Mucosa of descending colon (tissue), 3 donors: ENCODE results near the gene DENND1B. TPM values are rescaled to one million over a fixed set of nuclear protein-coding genes. Genes with fewer than 3 reads are reported as not detected.
"Not testable (repeated sequence)": the region's sequence is repeated elsewhere in the genome, so short reads cannot be mapped to it uniquely, and the experiment has no call there.

ENCODE experiments used
- ATAC-seq: fragments of 200-7000 bp; cut with Tn5 transposase; one replicate; pipeline ENCODE4 v1.9.1; 2020; ENCODE audit warnings: mild to moderate bottlenecking, moderate library complexity
- DNase-seq, 3 donors: peaks; one replicate each; pipeline ENCODE4 v3.0.0-alpha.2; 2020
- H3K36me3 ChIP-seq: fragments of 200-600 bp; one replicate; pipeline ENCODE4 v1.8.0; 2021; ENCODE audit warnings: low read depth, mild to moderate bottlenecking
- H3K4me1 ChIP-seq: fragments of 200-600 bp; one replicate; pipeline ENCODE4 v1.8.0; 2021; ENCODE audit warnings: low read depth, mild to moderate bottlenecking
- H3K4me3 ChIP-seq: fragments of 200-600 bp; one replicate; pipeline ENCODE4 v1.8.0; 2021; ENCODE audit warnings: mild to moderate bottlenecking
- H3K9me3 ChIP-seq: fragments of 200-600 bp; one replicate; pipeline ENCODE4 v1.8.0; 2021; ENCODE audit warnings: mild to moderate bottlenecking
- intact Hi-C, 2 donors: fragments of 100-400 bp; cut with DNase I in 1 of 2; cut with micrococcal nuclease in 1 of 2; formaldehyde crosslinking; loops; one replicate each; pipeline versions ENCODE4 v1.11.0 to v1.11.1; 2022; cut with DNase I, micrococcal nuclease
- total RNA-seq, 3 donors: library from RNA; stranded (reverse); fragmentation: NEBNext Ultra II Directional in 2 of 3; extraction: Animal tissue kit (Norgen Biotek cat#: 25700) in 2 of 3; gene quantifications; one replicate each; pipeline versions ENCODE4 v1.2.1 to v1.2.4, GENCODE V29; 2021 to 2023
- TF ChIP-seq, protein P1 (sequence below): fragments of 200-600 bp; IDR thresholded peaks from one replicate; pipeline ENCODE4 v1.8.0; 2022; ENCODE audit warnings: antibody characterized with exemption, mild to moderate bottlenecking
- donor health status: DM: no; HTN: no; CAD: no; lungs with moderate emphysema.
- donor health status: DM: no; HTN: no; CAD: no.
- donor health status: DM: no; HTN: yes; CAD: no.

The DENND1B gene
- total RNA-seq, 3 donors from 2014 or later: 29.3 to 54.9 (median 32.2) TPM

DNA sequence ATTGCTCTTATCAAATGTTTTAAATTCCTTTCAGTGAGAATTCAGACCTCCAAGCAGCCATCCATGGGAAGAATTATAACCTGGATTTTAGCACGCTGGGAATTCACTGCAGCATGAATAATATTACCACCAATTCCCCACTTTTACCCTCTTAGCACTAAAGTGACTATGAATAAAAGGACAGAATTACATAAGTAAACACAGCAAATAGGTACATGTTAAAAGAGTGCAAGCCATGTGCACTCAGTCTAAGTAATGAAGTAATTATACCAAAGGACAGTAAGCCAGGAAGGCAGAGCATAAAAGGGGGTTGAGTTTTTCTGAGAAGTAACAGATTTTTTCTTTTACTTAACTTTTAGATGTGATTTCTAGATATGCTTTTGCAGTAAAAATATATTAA is 176.3 kb downstream of the DENND1B start:
- TF ChIP-seq, protein P1, sequence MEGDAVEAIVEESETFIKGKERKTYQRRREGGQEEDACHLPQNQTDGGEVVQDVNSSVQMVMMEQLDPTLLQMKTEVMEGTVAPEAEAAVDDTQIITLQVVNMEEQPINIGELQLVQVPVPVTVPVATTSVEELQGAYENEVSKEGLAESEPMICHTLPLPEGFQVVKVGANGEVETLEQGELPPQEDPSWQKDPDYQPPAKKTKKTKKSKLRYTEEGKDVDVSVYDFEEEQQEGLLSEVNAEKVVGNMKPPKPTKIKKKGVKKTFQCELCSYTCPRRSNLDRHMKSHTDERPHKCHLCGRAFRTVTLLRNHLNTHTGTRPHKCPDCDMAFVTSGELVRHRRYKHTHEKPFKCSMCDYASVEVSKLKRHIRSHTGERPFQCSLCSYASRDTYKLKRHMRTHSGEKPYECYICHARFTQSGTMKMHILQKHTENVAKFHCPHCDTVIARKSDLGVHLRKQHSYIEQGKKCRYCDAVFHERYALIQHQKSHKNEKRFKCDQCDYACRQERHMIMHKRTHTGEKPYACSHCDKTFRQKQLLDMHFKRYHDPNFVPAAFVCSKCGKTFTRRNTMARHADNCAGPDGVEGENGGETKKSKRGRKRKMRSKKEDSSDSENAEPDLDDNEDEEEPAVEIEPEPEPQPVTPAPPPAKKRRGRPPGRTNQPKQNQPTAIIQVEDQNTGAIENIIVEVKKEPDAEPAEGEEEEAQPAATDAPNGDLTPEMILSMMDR: no peak
- Histone ChIP-seq H3K36me3 (no peaks in the 10 kb centered on the region), H3K4me1 (peaks cover 4% of the 10 kb centered on the region), H3K9me3 (no peaks in the 10 kb centered on the region), H3K4me3 (no peak overlapping the region)
- intact Hi-C loops: no loop called here
- DNase-seq (no peak), ATAC-seq (no peak)

DNA sequence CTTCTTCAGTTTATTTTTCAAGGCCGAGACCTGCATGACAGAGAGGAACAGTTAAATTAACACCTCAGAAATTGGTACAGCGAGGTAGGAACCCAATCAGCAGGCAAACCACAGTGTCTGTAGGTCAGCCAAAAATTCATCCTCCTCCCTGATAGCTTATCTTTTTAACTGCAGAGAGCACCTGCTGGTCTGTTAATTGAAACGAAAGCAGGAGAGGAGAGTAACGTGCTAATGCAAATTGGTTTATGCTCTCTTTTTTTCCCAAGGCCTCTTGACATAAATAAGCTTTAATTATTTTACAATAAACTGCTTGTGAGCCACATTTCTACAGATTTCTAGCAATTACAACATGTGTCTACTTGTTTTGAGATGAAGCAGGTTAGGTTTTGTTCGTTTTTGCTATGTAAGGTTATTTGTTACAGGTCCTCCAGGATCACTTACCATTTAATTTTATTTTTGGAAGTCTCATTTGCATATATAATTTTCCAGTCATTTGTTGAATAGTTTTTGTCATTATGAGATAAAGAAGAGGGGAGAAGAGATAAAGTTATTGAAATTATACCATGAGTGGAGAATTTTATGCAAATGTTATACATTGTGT is 179.9 kb downstream of the DENND1B start:
- Histone ChIP-seq H3K4me3 (no peak overlapping the region), H3K9me3 (no peaks in the 10 kb centered on the region), H3K36me3 (no peaks in the 10 kb centered on the region), H3K4me1 (no peaks in the 10 kb centered on the region)
- intact Hi-C loops: no loop called here
- TF ChIP-seq, protein P1: no peak
- ATAC-seq (no peak), DNase-seq (no peak)

DNA sequence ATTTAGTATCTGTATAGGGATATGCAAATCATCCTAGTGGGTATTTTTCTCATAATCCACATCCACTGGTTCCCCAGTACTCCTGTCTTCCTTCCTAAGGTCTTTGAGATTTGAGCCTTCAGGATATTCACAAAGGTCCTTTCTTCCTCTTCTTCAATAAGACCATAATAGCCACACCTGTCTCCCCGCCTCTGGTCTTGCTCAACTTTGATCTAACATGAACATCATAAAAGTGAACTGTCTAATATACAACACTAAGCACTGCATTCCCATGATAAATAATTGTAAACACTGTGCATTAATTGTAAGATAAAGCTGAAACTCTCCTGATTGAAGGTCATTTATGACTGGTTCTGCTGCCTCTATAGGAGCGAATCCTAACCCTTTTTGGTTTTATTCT is 184.6 kb downstream of the DENND1B start:
- TF ChIP-seq, protein P1: no peak
- ATAC-seq (no peak), DNase-seq (no peak)
- intact Hi-C loops: no loop called here
- Histone ChIP-seq H3K9me3 (no peaks in the 10 kb centered on the region), H3K4me1 (no peaks in the 10 kb centered on the region), H3K4me3 (no peak overlapping the region), H3K36me3 (no peaks in the 10 kb centered on the region)

DNA sequence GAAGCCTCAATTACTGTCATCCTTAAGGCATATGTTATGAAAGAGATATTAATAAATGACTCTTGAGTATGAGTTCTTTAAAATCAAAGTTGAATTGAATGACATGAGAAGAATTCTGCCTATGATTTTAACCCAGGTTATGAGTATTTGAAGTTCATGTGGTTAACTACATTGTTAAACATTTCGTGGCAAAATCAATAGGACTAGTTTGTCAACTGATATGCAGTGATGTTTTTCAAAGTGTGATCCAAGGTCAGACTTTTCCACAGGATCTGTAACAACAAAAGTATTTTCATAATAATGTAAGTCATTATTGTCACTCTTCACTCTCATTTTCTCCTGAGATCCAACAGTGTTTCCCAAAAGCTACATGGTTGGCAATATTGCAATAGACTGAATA is 189.5 kb downstream of the DENND1B start:
- intact Hi-C loops: no loop called here
- TF ChIP-seq, protein P1: no peak
- no peaks in the 10 kb centered on the region for H3K36me3 ChIP-seq
- no peaks in the 10 kb centered on the region for H3K9me3 ChIP-seq
- H3K4me3 ChIP-seq: no peak overlapping the region
- no peak for ATAC-seq
- H3K4me1 ChIP-seq: no peaks in the 10 kb centered on the region
- DNase-seq: no peak

DNA sequence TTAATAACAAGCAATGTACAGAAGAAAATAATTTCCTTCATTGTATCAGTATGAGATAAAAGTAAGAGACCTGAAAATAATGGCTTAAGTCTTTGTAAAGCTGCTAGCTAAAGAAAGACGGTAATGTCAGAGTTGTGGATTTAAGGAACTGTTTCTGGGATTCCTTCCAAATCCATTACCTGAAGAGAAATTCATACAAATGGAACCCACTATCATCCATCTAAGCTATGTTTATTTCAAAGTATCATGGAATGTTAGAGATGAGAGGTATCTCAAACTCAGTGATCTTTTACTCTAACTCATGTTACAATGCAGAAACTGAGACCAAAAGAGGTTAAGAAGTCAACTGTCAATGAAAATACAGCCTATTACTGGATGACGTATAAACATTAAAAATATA is 197.7 kb downstream of the DENND1B start:
- H3K36me3 ChIP-seq: no peaks in the 10 kb centered on the region
- no peaks in the 10 kb centered on the region for H3K4me1 ChIP-seq
- TF ChIP-seq, protein P1: no peak
- H3K9me3 ChIP-seq: no peaks in the 10 kb centered on the region
- no peak overlapping the region for H3K4me3 ChIP-seq
- ATAC-seq (no peak), DNase-seq (no peak)
- intact Hi-C loops: no loop called here

DNA sequence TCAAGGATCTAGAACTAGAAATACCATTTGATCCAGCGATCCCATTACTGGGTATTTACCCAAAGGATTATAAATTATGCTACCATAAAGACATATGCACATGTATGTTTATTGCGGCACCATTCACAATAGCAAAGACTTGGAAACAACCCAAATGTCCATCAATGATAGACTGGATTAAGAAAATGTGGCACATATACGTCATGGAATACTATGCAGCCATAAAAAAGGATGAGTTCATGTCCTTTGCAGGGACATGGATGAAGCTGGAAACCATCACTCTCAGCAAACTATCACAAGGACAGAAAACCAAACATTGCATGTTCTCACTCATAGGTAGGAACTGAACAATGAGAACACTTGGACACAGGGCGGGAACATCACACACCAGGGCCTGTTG is 199.7 kb downstream of the DENND1B start:
- intact Hi-C loops, ATAC-seq, H3K9me3 ChIP-seq, H3K4me1 ChIP-seq, H3K36me3 ChIP-seq, H3K4me3 ChIP-seq, DNase-seq: not testable (repeated sequence)
